Right lobe of liver (tissue), 4 donors: Measurements from ENCODE around the gene PLXND1.

Source experiments
- POLR2A ChIP-seq: fragments of 450-650 bp; IDR thresholded peaks from one replicate; pipeline ENCODE4 v1.6.1; 2017; ENCODE audit warnings: antibody characterized with exemption, mild to moderate bottlenecking
- TF ChIP-seq, protein P1 (sequence below), 4 donors: fragments of 200-600 bp in 3 of 4; fragments of 450-650 bp in 1 of 4; IDR thresholded peaks; one replicate each; pipeline versions ENCODE4 v1.5.1 to v1.8.0; 2016 to 2022; ENCODE audit warnings: antibody characterized with exemption in 4 of 4, mild to moderate bottlenecking in 2 of 4
- donor health status: DM: no; HTN: no; CAD: no.
- donor health status: DM: no; HTN: no; CAD: no.
- donor health status: DM: no; HTN: yes; CAD: no.

DNA sequence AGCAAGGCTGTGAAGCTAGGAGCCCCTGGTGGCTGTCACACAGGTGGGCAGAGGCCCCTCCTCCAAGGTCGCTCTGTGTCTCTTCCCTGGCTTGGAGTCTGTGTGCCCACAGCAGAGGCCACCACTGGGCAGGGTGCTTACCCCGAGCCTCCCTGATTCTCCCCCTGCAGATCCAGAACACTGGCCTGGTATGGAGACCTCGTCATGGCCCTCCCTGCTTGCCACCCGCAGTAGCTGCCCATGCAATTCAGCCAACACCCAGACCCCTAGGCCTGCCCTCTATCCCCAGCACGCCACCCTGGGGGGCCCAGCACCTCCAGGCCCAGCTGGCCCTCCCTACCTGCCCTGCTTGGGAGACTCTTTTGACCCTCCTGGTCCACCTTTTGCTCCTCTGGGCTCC is 83.5 kb downstream of the PLXND1 start:
- TF ChIP-seq, protein P1, sequence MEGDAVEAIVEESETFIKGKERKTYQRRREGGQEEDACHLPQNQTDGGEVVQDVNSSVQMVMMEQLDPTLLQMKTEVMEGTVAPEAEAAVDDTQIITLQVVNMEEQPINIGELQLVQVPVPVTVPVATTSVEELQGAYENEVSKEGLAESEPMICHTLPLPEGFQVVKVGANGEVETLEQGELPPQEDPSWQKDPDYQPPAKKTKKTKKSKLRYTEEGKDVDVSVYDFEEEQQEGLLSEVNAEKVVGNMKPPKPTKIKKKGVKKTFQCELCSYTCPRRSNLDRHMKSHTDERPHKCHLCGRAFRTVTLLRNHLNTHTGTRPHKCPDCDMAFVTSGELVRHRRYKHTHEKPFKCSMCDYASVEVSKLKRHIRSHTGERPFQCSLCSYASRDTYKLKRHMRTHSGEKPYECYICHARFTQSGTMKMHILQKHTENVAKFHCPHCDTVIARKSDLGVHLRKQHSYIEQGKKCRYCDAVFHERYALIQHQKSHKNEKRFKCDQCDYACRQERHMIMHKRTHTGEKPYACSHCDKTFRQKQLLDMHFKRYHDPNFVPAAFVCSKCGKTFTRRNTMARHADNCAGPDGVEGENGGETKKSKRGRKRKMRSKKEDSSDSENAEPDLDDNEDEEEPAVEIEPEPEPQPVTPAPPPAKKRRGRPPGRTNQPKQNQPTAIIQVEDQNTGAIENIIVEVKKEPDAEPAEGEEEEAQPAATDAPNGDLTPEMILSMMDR (IDR thresholded peaks at IDR 0.05), result no peak
- no peak for TF ChIP-seq POLR2A
